Kidney (tissue), 14 donors: ENCODE results near the gene DOK3. TPM values are rescaled to one million over a fixed set of nuclear protein-coding genes. Genes with fewer than 3 reads are reported as not detected.

ENCODE experiments used
- DNase-seq, 5 donors: peaks; one replicate each; pipeline ENCODE4 v3.0.0-alpha.2; 2013 to 2020
- FAIRE-seq: peaks from 2 replicates; lab custom pipeline; 2012; peaks lifted over from hg19 to GRCh38; lab: Jason Lieb, UNC
- H3K27ac ChIP-seq, 2 donors: one replicate each; pipeline ENCODE4 v1.7.0; 2013; ENCODE audit warnings: low read depth in 2 of 2, low read length in 2 of 2, inconsistent platforms in 1 of 2
- H3K27me3 ChIP-seq: one replicate; pipeline ENCODE4 v1.7.1; 2013; ENCODE audit warnings: low read length, inconsistent platforms; ENCODE audit not compliant: control insufficient read depth, insufficient read depth
- H3K36me3 ChIP-seq, 3 donors: one replicate each; pipeline versions ENCODE4 v1.7.0 to v1.7.1; 2013; ENCODE audit warnings: low read length in 3 of 3, control low read depth in 1 of 3, inconsistent platforms in 1 of 3; ENCODE audit not compliant: insufficient read depth in 3 of 3, control insufficient read depth in 2 of 3
- H3K4me1 ChIP-seq, 3 donors: one replicate each; pipeline versions ENCODE4 v1.7.0 to v1.7.1; 2013; ENCODE audit warnings: low read length in 3 of 3, inconsistent platforms in 1 of 3, low read depth in 1 of 3; ENCODE audit not compliant: control insufficient read depth in 2 of 3, insufficient read depth in 2 of 3
- H3K4me3 ChIP-seq, 3 donors: one replicate each; pipeline versions ENCODE4 v1.7.0 to v1.8.1; 2013; ENCODE audit warnings: low read length in 3 of 3, control low read depth in 1 of 3, inconsistent platforms in 1 of 3
- H3K9ac ChIP-seq, 3 donors: one replicate each; pipeline versions ENCODE4 v1.7.0 to v1.7.1; 2013; ENCODE audit warnings: low read length in 3 of 3, control low read depth in 1 of 3, inconsistent platforms in 1 of 3
- H3K9me3 ChIP-seq, 3 donors: one replicate each; pipeline versions ENCODE4 v1.7.0 to v1.7.1; 2013; ENCODE audit warnings: low read length in 3 of 3, control low read depth in 1 of 3, inconsistent platforms in 1 of 3; ENCODE audit not compliant: control insufficient read depth in 2 of 3, insufficient read depth in 1 of 3
- CTCF ChIP-seq: IDR thresholded peaks from 3 replicates; pipeline ENCODE4 v1.5.1; 2012; ENCODE audit warnings: mild to moderate bottlenecking, moderate library complexity, borderline replicate concordance; ENCODE audit not compliant: insufficient read depth; ENCODE audit errors: extremely low read depth
- intact Hi-C: fragments of 100-400 bp; cut with DNase I; formaldehyde crosslinking; loops from one replicate; pipeline ENCODE4 v1.11.1; 2022
- polyA plus RNA-seq: library from polyadenylated mRNA; stranded (reverse); fragments of 350-450 nt; fragmentation: Illumina TruSeq; extraction: RNeasy Lipid Tissue Mini Kit (QIAGEN cat#74804); gene quantifications from one replicate; pipeline ENCODE4 v1.2.3, GENCODE V29; 2014; ENCODE audit warnings: low read depth, low replicate concordance; ENCODE audit not compliant: insufficient read depth
- total RNA-seq: library from RNA; stranded (reverse); fragmentation: NEBNext Ultra II Directional; extraction: Animal tissue kit (Norgen Biotek cat#: 25700); gene quantifications from one replicate; pipeline ENCODE4 v1.2.1, GENCODE V29; 2021
- donor health status: control.
- donor health status: control.
- donor health status: control.
- donor health status: control.
- donor health status: control.
- donor health status: DM: yes; HTN: yes; CAD: no.
- donor health status: Normal renal cell carcinoma (clear cell type).

DOK3 gene
- total and polyA plus RNA-seq, 2 donors from 2014 or later, result 1.9 to 18.6 TPM

- H3K27me3 ChIP-seq, result no peaks in the 10 kb centered on the region
- FAIRE-seq (no peak), DNase-seq (no peak)
Observed at GRCh38 chr5:177466861-177467260, 42.8 kb downstream of the DOK3 start.

GRCh38 chr5:177465044-177465443 is 44.6 kb downstream of the DOK3 start:
- no peaks in the 10 kb centered on the region for H3K9me3 ChIP-seq
- no peak for TF ChIP-seq CTCF
- H3K4me1 ChIP-seq, result peaks cover 0 to 5% (median 0%) of the 10 kb centered on the region in 3 donors
- no peak overlapping the region for H3K9ac ChIP-seq
- H3K27me3 ChIP-seq, result no peaks in the 10 kb centered on the region
- DNase-seq, result no peak
- no peak overlapping the region for H3K4me3 ChIP-seq
- H3K27ac ChIP-seq, result no peak overlapping the region
- intact Hi-C loops, result no loop called here
- peaks cover 0 to 9% (median 8%) of the 10 kb centered on the region in 3 donors for H3K36me3 ChIP-seq
- no peak for FAIRE-seq

More at GRCh38 chr5:177466861-177467260, 42.8 kb downstream of the DOK3 start:
- Histone ChIP-seq H3K27ac (no peak overlapping the region), H3K4me1 (peaks cover 0 to 13% (median 0%) of the 10 kb centered on the region in 3 donors), H3K9me3 (no peaks in the 10 kb centered on the region), H3K36me3 (peaks cover 0 to 9% (median 8%) of the 10 kb centered on the region in 3 donors), H3K4me3 (no peak overlapping the region), H3K9ac (no peak overlapping the region)
- no peak for TF ChIP-seq CTCF
- intact Hi-C loops, result no loop called here

GRCh38 chr5:177462021-177462670 is 47.5 kb downstream of the DOK3 start:
- Histone ChIP-seq H3K9ac (no peak overlapping the region), H3K9me3 (no peaks in the 10 kb centered on the region), H3K4me1 (no peaks in the 10 kb centered on the region), H3K36me3 (peaks cover 0 to 9% (median 4%) of the 10 kb centered on the region in 3 donors), H3K27me3 (no peaks in the 10 kb centered on the region), H3K4me3 (no peak overlapping the region), H3K27ac (no peak overlapping the region)
- TF ChIP-seq CTCF, result no peak
- intact Hi-C loops, result no loop called here
- FAIRE-seq (no peak), DNase-seq (peak in 1 of 5 donors; percentile 82)
